ENCODE data around the gene WBP2NL. TPM values are rescaled to one million over a fixed set of nuclear protein-coding genes. Genes with fewer than 3 reads are reported as not detected.

Gene WBP2NL
- total RNA-seq, 3 donors from 2014 or later (not counting 1 experiment from before 2014, with no cell fraction given) = 1.7 to 3.6 (median 3.0) TPM

- H3K27me3 Mint-ChIP-seq (ENCODE audit: low read depth in 2 of 2) = no peaks in the 10 kb centered on the region
- 97% methylated on average over 4 of the region's 5 CpGs for WGBS (ENCODE audit: insufficient coverage)
- H3K36me3 Mint-ChIP-seq = peaks cover 10% of the 10 kb centered on the region
- H3K9me3 Mint-ChIP-seq = peaks cover 5 to 8% of the 10 kb centered on the region in 2 donors
- H3K27ac Mint-ChIP-seq = no peak overlapping the region
- no peak overlapping the region for H3K27ac ChIP-seq (ENCODE audit: low read length)
- H3K4me3 Mint-ChIP-seq = no peak overlapping the region
- DNase-seq = no peak
- H3K4me1 ChIP-seq (ENCODE audit: control insufficient read depth, insufficient read depth, low read length) = no peaks in the 10 kb centered on the region
- H3K36me3 ChIP-seq (ENCODE audit: control insufficient read depth, insufficient read depth, low read length) = no peaks in the 10 kb centered on the region
- ATAC-seq = no peak
- no peak overlapping the region for H3K4me3 ChIP-seq (ENCODE audit: low read length)
- peaks cover 0 to 4% of the 10 kb centered on the region in 2 donors for H3K4me1 Mint-ChIP-seq
- H3K9me3 ChIP-seq (ENCODE audit: control insufficient read depth, insufficient read depth, low read length) = no peaks in the 10 kb centered on the region
- TF ChIP-seq CTCF (IDR thresholded peaks at IDR 0.05) = no peak
- intact Hi-C loops (cut with micrococcal nuclease) = no loop called here
- H3K27me3 ChIP-seq (ENCODE audit: control insufficient read depth, insufficient read depth, low read length) = no peaks in the 10 kb centered on the region
These were observed 40.7 kb downstream of the WBP2NL start for GRCh38 chr22:42039271-42039670.

GRCh38 chr22:42041784-42042183 is 43.2 kb downstream of the WBP2NL start:
- Mint-ChIP-seq H3K27me3 (ENCODE audit: low read depth in 2 of 2) (no peaks in the 10 kb centered on the region), H3K4me3 (no peak overlapping the region), H3K9me3 (peaks cover 5 to 8% of the 10 kb centered on the region in 2 donors), H3K27ac (no peak overlapping the region), H3K4me1 (peaks cover 0 to 4% of the 10 kb centered on the region in 2 donors), H3K36me3 (peaks cover 10% of the 10 kb centered on the region)
- Histone ChIP-seq H3K36me3 (ENCODE audit: control insufficient read depth, insufficient read depth, low read length) (no peaks in the 10 kb centered on the region), H3K27ac (ENCODE audit: low read length) (no peak overlapping the region), H3K4me1 (ENCODE audit: control insufficient read depth, insufficient read depth, low read length) (no peaks in the 10 kb centered on the region), H3K27me3 (ENCODE audit: control insufficient read depth, insufficient read depth, low read length) (no peaks in the 10 kb centered on the region), H3K4me3 (ENCODE audit: low read length) (no peak overlapping the region), H3K9me3 (ENCODE audit: control insufficient read depth, insufficient read depth, low read length) (no peaks in the 10 kb centered on the region)
- ATAC-seq (no peak), DNase-seq (no peak)
- intact Hi-C loops (cut with micrococcal nuclease) = no loop called here
- no peak for TF ChIP-seq CTCF (IDR thresholded peaks at IDR 0.05)

- no peak for ATAC-seq
These were observed 52.1 kb downstream of the WBP2NL start for GRCh38 chr22:42050641-42051180.

More at GRCh38 chr22:42050641-42051180, 52.1 kb downstream of the WBP2NL start:
- Histone ChIP-seq H3K27ac (ENCODE audit: low read length) (no peak overlapping the region), H3K36me3 (ENCODE audit: control insufficient read depth, insufficient read depth, low read length) (no peaks in the 10 kb centered on the region), H3K4me1 (ENCODE audit: control insufficient read depth, insufficient read depth, low read length) (no peaks in the 10 kb centered on the region), H3K27me3 (ENCODE audit: control insufficient read depth, insufficient read depth, low read length) (no peaks in the 10 kb centered on the region), H3K4me3 (ENCODE audit: low read length) (no peak overlapping the region), H3K9me3 (ENCODE audit: control insufficient read depth, insufficient read depth, low read length) (no peaks in the 10 kb centered on the region)
- Mint-ChIP-seq H3K27me3 (ENCODE audit: low read depth in 2 of 2) (no peaks in the 10 kb centered on the region), H3K27ac (no peak overlapping the region), H3K9me3 (peaks cover 0 to under 1% of the 10 kb centered on the region in 2 donors), H3K4me1 (no peaks in the 10 kb centered on the region), H3K36me3 (no peaks in the 10 kb centered on the region), H3K4me3 (no peak overlapping the region)
- intact Hi-C loops (cut with micrococcal nuclease) = no loop called here
- WGBS (ENCODE audit: insufficient coverage) = 77% methylated on average over 2 of the region's 2 CpGs
- TF ChIP-seq CTCF (IDR thresholded peaks at IDR 0.05) = no peak
- DNase-seq = no peak

Measured in natural killer cell (primary cell).